AG09319 (cell line): ENCODE data around the gene ITPRIPL2.

Experiments used
- DNase-seq: peaks from one replicate; pipeline ENCODE4 v3.0.0-alpha.2; 2010; ENCODE audit warnings: low read depth; ENCODE audit errors: extremely low read depth
- CTCF ChIP-seq: IDR thresholded peaks from 2 replicates; pipeline ENCODE4 v1.5.1; 2011; ENCODE audit warnings: low read depth, mild to moderate bottlenecking, inconsistent platforms, low read length, moderate library complexity

ITPRIPL2 gene

DNA sequence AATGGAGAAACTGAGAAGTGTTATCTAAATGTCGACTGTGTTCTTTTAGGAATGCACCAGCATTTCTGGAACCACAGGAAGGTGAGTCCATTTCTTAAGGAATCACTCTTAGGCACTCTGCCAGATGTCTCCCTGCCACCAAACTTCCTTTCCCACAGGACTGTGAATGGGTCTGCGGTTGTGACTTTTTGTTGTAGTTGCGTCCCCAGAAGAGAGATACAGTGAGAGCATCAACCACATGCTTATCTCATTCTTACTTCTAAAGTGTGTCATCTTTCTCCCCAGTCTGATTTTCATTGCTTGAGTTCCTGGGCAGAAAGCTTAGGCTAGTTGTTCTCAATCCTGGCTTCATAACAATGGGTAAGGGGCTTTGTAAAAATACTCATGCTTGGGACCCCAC, 13.4 kb downstream of the ITPRIPL2 start:
- no peak for DNase-seq

GRCh38 chr16:19127674-19128131, 13.9 kb downstream of the ITPRIPL2 start:
- no peak for DNase-seq
- TF ChIP-seq CTCF = no peak

More for the DNA sequence above, 13.4 kb downstream of the ITPRIPL2 start:
- TF ChIP-seq CTCF = no peak

DNA sequence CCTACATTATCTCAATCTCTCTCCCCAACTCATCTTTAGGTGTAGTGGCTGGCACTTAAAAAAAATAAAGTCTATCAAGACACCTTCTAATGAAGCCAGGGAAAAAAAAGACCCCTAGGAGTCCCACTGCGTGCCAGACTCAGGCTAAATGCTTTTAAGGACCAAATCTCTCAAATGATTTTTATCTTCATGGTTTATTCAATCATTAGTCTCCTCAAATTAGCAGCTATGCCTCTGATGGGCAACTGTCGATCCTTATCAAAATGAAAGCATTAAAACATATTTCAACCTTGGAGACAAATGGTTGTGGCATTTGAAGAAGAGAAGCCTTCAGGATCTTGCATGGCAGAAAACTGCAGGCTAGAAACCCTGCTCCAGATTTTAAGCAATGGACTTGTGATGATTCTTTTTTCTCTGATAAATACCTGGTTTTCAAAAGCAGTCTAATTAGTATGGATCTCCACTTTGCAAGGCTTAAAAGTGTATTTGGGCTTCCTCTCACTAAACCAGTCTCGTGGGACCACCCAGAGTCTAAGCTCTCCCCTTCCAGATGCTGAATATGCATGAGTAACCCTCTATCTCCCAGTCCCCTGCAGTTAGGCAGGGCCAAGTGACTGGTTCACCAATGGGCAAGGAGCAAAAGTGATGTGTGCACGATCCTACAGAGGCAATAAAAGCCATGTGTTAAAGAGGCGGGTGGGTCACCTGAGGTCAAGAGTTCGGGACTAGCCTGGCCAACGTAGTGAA, 14.9 kb downstream of the ITPRIPL2 start:
- TF ChIP-seq CTCF = no peak
- DNase-seq = no peak

DNA sequence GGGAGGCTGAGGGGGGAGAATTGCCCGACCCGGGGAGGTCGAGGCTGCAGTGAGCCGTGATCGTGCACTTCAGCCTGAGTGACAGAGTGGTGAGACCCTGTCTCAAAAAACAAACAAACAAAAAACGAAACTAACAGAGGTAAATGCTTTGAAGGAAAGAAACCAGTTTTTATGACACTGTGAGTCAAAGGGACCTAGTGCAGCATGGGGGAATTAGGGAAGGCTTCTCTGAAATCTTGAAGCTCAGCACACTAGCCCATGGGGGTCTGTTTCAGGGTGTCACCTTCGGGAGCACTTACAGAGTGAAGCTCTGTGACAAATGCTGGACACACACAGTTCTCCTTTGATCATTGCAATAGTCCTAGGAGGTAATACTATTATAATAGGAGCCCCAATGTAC, 16.6 kb downstream of the ITPRIPL2 start:
- TF ChIP-seq CTCF = no peak
- DNase-seq = no peak

DNA sequence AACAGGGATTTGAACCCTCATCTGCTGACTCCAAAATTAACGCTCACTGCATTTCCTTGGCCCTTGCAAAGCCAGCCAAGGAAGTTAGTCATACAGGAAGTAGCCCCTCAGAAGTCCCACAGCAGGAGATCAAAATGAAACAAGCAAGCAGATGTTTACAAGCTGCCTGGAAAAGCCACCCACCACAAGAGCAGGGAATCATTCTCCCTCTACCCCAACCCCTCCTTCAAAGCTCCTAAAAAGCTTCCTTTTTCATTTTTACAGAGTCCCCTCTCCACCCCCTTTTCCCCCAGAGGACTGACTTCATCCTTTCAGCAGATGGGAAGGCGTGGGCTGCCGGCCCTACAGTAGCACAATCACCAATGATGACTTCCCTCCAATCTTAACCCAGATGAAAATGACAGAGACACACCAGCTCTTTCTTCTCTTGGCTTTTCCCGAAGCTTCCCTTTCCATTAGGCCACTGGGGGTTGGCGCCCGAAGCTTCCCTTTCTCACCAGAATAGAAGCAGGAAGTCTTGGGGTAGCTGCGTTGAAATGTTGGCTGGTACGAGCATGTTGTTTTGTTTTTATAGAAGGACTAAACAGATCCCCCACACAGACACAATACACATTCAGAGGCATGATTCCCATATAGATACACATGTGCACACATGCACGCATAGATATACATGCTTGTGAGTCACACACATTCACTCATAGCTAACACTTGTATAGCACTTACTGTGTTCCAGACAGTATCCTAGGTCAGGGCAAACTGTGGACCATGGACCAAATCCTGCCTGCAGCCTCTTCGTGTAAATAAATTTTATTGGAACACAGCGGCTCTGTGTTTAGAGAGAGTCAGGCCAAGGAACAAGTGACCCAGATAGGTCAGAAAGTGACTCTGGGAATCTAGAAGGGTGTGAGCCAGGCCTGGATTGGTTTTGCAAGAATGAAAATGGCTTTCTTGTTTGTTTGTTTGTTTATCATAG, 17.4 kb downstream of the ITPRIPL2 start:
- no peak for TF ChIP-seq CTCF
- DNase-seq = no peak

DNA sequence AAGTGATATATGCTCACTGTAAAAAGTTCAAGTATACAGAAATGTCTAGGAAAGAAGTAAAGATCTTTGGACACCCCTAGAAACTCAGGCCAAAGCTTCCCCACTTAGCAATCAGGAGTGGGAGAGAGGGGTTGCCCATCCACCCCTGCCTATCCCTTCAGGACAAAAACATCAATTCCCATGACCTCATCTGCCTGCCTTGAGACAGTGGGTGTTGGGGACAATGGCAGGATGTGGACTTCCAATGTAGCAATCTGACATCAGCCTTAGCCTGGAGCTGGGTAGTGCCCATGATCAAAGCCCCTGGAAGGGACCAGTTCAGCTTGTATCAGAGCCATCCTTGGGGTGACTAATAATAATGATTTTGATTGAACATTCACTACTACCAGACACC, 18.1 kb downstream of the ITPRIPL2 start:
- no peak for TF ChIP-seq CTCF
- DNase-seq = no peak

GRCh38 chr16:19132255-19132654, 18.5 kb downstream of the ITPRIPL2 start:
- no peak for DNase-seq
- TF ChIP-seq CTCF = no peak
